ENCODE data around the gene ARL17A.
"Not testable (repeated sequence)": the region's sequence is repeated elsewhere in the genome, so short reads cannot be mapped to it uniquely, and the experiment has no call there.

The ARL17A gene

GRCh38 chr17:46579083-46580075, at the start of gene ARL17A:
TSS of gene ARL17A (minus strand) at chr17:46579691. CDS start at chr17:46576322, 3,369 bp downstream.
- H3K27ac Mint-ChIP-seq, H3K9me3 Mint-ChIP-seq, H3K36me3 Mint-ChIP-seq, H3K4me1 Mint-ChIP-seq, H3K4me3 Mint-ChIP-seq: not testable (repeated sequence)
- peak; percentile 96 for ATAC-seq
- peak; percentile 47 to 88 for DNase-seq (ENCODE audit: low spot score in 2 of 2)

- H3K4me1 Mint-ChIP-seq; H3K9me3 Mint-ChIP-seq; H3K27ac Mint-ChIP-seq; H3K4me3 Mint-ChIP-seq; DNase-seq (ENCODE audit: low spot score in 2 of 2); H3K36me3 Mint-ChIP-seq: not testable (repeated sequence)
- ATAC-seq: peak; percentile 99
These were observed 49.4 kb upstream of the ARL17A start for GRCh38 chr17:46628753-46629436.

GRCh38 chr17:46627452-46627851, 48.0 kb upstream of the ARL17A start:
- not testable (repeated sequence) for ATAC-seq

GRCh38 chr17:46624726-46625125, 45.2 kb upstream of the ARL17A start:
- not testable (repeated sequence) for H3K4me1 Mint-ChIP-seq; H3K27ac Mint-ChIP-seq; DNase-seq (ENCODE audit: low spot score in 2 of 2); H3K36me3 Mint-ChIP-seq; ATAC-seq; H3K9me3 Mint-ChIP-seq; H3K4me3 Mint-ChIP-seq

More at GRCh38 chr17:46627452-46627851, 48.0 kb upstream of the ARL17A start:
- H3K36me3 Mint-ChIP-seq; H3K27ac Mint-ChIP-seq; H3K4me1 Mint-ChIP-seq; DNase-seq (ENCODE audit: low spot score in 2 of 2); H3K4me3 Mint-ChIP-seq; H3K9me3 Mint-ChIP-seq: not testable (repeated sequence)

GRCh38 chr17:46623790-46624189, 44.3 kb upstream of the ARL17A start:
- not testable (repeated sequence) for ATAC-seq, H3K9me3 Mint-ChIP-seq, H3K4me1 Mint-ChIP-seq

GRCh38 chr17:46618975-46619374, 39.5 kb upstream of the ARL17A start:
- not testable (repeated sequence) for H3K9me3 Mint-ChIP-seq; DNase-seq (ENCODE audit: low spot score in 2 of 2); H3K4me1 Mint-ChIP-seq; H3K27ac Mint-ChIP-seq; H3K36me3 Mint-ChIP-seq; H3K4me3 Mint-ChIP-seq; ATAC-seq

More at GRCh38 chr17:46623790-46624189, 44.3 kb upstream of the ARL17A start:
- DNase-seq (ENCODE audit: low spot score in 2 of 2); H3K36me3 Mint-ChIP-seq; H3K27ac Mint-ChIP-seq; H3K4me3 Mint-ChIP-seq: not testable (repeated sequence)

GRCh38 chr17:46617121-46617520, 37.6 kb upstream of the ARL17A start:
- H3K4me3 Mint-ChIP-seq; H3K36me3 Mint-ChIP-seq; DNase-seq (ENCODE audit: low spot score in 2 of 2); H3K9me3 Mint-ChIP-seq; H3K27ac Mint-ChIP-seq; H3K4me1 Mint-ChIP-seq; ATAC-seq: not testable (repeated sequence)

GRCh38 chr17:46613876-46614275, 34.4 kb upstream of the ARL17A start:
- H3K36me3 Mint-ChIP-seq: not testable (repeated sequence)

GRCh38 chr17:46611304-46611703, 31.8 kb upstream of the ARL17A start:
- H3K9me3 Mint-ChIP-seq; H3K27ac Mint-ChIP-seq; H3K36me3 Mint-ChIP-seq; DNase-seq (ENCODE audit: low spot score in 2 of 2); ATAC-seq; H3K4me3 Mint-ChIP-seq; H3K4me1 Mint-ChIP-seq: not testable (repeated sequence)

More at GRCh38 chr17:46613876-46614275, 34.4 kb upstream of the ARL17A start:
- DNase-seq (ENCODE audit: low spot score in 2 of 2); H3K9me3 Mint-ChIP-seq; H3K4me1 Mint-ChIP-seq; H3K27ac Mint-ChIP-seq; H3K4me3 Mint-ChIP-seq: not testable (repeated sequence)
- ATAC-seq: peak; percentile 46

- H3K4me3 Mint-ChIP-seq; H3K36me3 Mint-ChIP-seq; H3K4me1 Mint-ChIP-seq; H3K9me3 Mint-ChIP-seq; H3K27ac Mint-ChIP-seq; DNase-seq (ENCODE audit: low spot score in 2 of 2): not testable (repeated sequence)
- peak; percentile 86 for ATAC-seq
These were observed 23.6 kb upstream of the ARL17A start for GRCh38 chr17:46603125-46603524.

- H3K27ac Mint-ChIP-seq; H3K36me3 Mint-ChIP-seq; H3K4me1 Mint-ChIP-seq; DNase-seq (ENCODE audit: low spot score in 2 of 2); H3K9me3 Mint-ChIP-seq; H3K4me3 Mint-ChIP-seq: not testable (repeated sequence)
- ATAC-seq: peak; percentile 69
These were observed 21.3 kb upstream of the ARL17A start for GRCh38 chr17:46600767-46601166.

- DNase-seq (ENCODE audit: low spot score in 2 of 2); H3K27ac Mint-ChIP-seq; H3K9me3 Mint-ChIP-seq; H3K36me3 Mint-ChIP-seq; H3K4me3 Mint-ChIP-seq; H3K4me1 Mint-ChIP-seq: not testable (repeated sequence)
- ATAC-seq: peak; percentile 90
These were observed 18.9 kb upstream of the ARL17A start for GRCh38 chr17:46598344-46598931.

- not testable (repeated sequence) for H3K9me3 Mint-ChIP-seq
These were observed 11.8 kb upstream of the ARL17A start for GRCh38 chr17:46591332-46591731.

GRCh38 chr17:46590157-46591146, 11.0 kb upstream of the ARL17A start, which contains the start of gene NSF:
TSS of gene NSF (plus strand) at chr17:46590669. CDS start at chr17:46590776, 107 bp downstream.
- H3K27ac Mint-ChIP-seq; H3K4me3 Mint-ChIP-seq; H3K4me1 Mint-ChIP-seq; H3K9me3 Mint-ChIP-seq; DNase-seq (ENCODE audit: low spot score in 2 of 2); H3K36me3 Mint-ChIP-seq: not testable (repeated sequence)
- peak; percentile 96 for ATAC-seq

More at GRCh38 chr17:46591332-46591731, 11.8 kb upstream of the ARL17A start:
- H3K4me3 Mint-ChIP-seq; H3K36me3 Mint-ChIP-seq; H3K4me1 Mint-ChIP-seq; DNase-seq (ENCODE audit: low spot score in 2 of 2); H3K27ac Mint-ChIP-seq: not testable (repeated sequence)
- ATAC-seq: peak; percentile 57

All from stimulated activated effector memory CD8-positive, alpha-beta T cell treated with anti-CD3 and anti-CD28 coated beads, Interleukin-12 subunit alpha, Interleukin-12 subunit beta, amount 100 ng/mL, for 72 hours (primary cell).